ENCODE measurements around the gene CAMK1. TPM values are rescaled to one million over a fixed set of nuclear protein-coding genes. Genes with fewer than 3 reads are reported as not detected.
A peak's percentile ranks its signal among the peaks of the same experiment; 100 is the strongest.

Gene CAMK1
- 10 to 100 TPM; 54.5 to 81.3 (median 69.7) TPM for total RNA-seq

DNA sequence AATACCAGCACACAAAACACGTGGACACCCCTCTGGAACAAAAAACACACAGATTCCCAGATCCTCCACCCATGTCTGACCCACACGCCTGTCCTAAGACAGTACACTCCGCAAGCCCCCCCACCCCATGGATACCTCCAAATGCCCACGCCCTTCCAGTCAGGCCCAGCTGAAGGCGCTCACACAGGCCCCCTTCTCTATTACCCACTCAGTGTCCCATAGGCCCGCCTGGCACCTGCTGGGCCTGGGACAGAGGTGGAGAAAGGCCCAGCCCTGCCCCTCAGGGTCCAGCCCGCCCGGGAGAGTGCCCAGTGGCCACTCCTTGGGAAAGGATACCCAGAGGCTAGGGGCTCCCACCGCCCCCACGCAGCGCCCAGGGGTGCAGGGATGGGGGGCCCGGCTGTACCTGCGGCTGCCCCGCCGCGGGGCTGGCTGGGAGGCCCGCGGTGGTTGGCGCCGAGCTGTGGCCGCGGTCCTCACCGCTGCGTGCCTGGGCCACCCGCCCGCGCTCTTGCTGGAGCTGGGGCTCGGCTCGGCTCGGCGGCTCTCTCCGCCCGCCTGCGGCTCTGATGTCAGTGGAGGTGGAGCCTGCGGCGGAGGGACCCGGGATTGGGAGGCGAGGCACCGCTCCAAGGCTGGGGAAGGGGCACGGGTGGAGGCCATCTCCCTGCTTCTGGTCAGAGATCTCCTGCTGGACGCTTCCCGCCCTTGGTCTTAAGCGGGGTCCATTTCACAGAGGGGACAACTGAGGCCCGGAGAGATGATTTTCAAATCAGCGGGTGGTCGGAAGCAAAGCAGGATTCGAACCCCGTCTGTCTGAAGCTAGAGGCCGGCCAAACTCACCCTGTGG, at the start of gene CAMK1:
CAMK1 (minus strand) TSS at position 522 of the 850 bp plus-strand sequence. CDS start 2,198 bp downstream, outside the sequence.
- Histone ChIP-seq H3K27me3 (no peaks in the 10 kb centered on the region), H3K4me1 (peaks cover 3 to 53% (median 28%) of the 10 kb centered on the region in 3 donors), H3K36me3 (peaks cover 0 to 25% of the 10 kb centered on the region in 2 donors), H3K27ac (peak within 1 kb of the TSS; percentile 88 to 93 (median 90)), H3K4me3 (peak within 1 kb of the TSS; percentile 84 to 88), H3K9me3 (peaks cover 0 to under 1% (median 0%) of the 10 kb centered on the region in 3 donors)
- TF ChIP-seq POLR2AphosphoS5 (IDR thresholded peaks at IDR 0.05): peak; percentile 75
- peak; percentile 86 to 87 for TF ChIP-seq POLR2A (IDR thresholded peaks at IDR 0.05)
- TF ChIP-seq EP300 (IDR thresholded peaks at IDR 0.05): no peak
- ATAC-seq: peak; percentile 94
- 0 to 14% methylated on average over 4 to 7 of the region's 49 CpGs for WGBS, 2 donors (ENCODE audit: low coverage in 1 of 2)

DNA sequence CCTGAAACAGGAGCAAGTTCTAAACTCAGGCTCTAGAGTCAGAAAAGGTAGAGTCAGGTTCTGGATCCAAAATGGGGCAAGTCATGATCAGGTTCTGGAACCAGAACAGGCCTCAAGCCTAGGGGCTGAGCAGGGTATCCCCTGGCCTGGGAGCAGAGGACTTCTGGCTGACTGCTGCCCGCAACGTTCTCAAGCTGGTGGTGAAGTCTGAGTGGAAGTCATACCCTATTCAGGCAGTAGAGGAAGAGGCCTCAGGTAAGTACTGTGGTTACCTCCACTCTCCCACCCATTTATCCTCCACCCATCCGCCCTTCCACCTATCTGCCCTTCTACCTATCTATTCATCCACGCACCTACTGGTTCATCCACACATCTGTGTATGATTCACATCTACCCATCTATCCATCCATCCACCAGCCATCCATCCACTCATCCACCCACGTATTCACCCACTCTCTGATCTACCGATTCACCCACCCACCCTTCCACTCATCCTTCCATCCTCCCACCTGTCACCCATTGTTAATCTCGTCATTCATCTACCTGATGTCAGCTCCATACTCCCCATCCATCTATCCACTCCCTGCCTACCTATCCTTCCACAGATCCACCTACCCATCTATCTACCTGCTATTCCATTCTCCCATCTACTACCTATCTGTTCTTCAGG, 49.1 kb upstream of the CAMK1 start:
- 75 to 90% methylated on average over 1 to 6 of the region's 7 CpGs for WGBS, 2 donors (ENCODE audit: low coverage in 1 of 2)
- H3K9me3 ChIP-seq: no peaks in the 10 kb centered on the region
- no peak for TF ChIP-seq CTCF (IDR thresholded peaks at IDR 0.05)
- TF ChIP-seq EP300 (IDR thresholded peaks at IDR 0.05): no peak
- TF ChIP-seq POLR2A (IDR thresholded peaks at IDR 0.05): no peak
- TF ChIP-seq POLR2AphosphoS5 (IDR thresholded peaks at IDR 0.05): no peak
- no peak for ATAC-seq
- no peak overlapping the region for H3K27ac ChIP-seq
- H3K4me1 ChIP-seq: no peaks in the 10 kb centered on the region
- no peak overlapping the region for H3K4me3 ChIP-seq
- H3K36me3 ChIP-seq: peaks cover 0 to 40% of the 10 kb centered on the region in 2 donors
- H3K27me3 ChIP-seq: no peaks in the 10 kb centered on the region

- WGBS, 2 donors (ENCODE audit: low coverage in 1 of 2): 100% methylated on average over 5 of the region's 6 CpGs; no CpG with 5 or more reads in 1 of the 2 donors
These were observed 47.7 kb upstream of the CAMK1 start for GRCh38 chr3:9817436-9817835.

GRCh38 chr3:9815986-9816385, 46.2 kb upstream of the CAMK1 start:
- Histone ChIP-seq H3K9me3 (no peaks in the 10 kb centered on the region), H3K27me3 (no peaks in the 10 kb centered on the region), H3K27ac (no peak overlapping the region), H3K4me3 (no peak overlapping the region), H3K36me3 (peaks cover 0 to 51% of the 10 kb centered on the region in 2 donors), H3K4me1 (peaks cover 0 to 9% (median 2%) of the 10 kb centered on the region in 3 donors)
- ATAC-seq: no peak
- TF ChIP-seq POLR2A (IDR thresholded peaks at IDR 0.05) (no peak), CTCF (IDR thresholded peaks at IDR 0.05) (no peak), EP300 (IDR thresholded peaks at IDR 0.05) (no peak), POLR2AphosphoS5 (IDR thresholded peaks at IDR 0.05) (no peak)
- 89 to 100% methylated on average over 1 to 9 of the region's 9 CpGs for WGBS, 2 donors (ENCODE audit: low coverage in 1 of 2)

More at GRCh38 chr3:9817436-9817835, 47.7 kb upstream of the CAMK1 start:
- H3K4me1 ChIP-seq: no peaks in the 10 kb centered on the region
- no peak overlapping the region for H3K4me3 ChIP-seq
- H3K9me3 ChIP-seq: no peaks in the 10 kb centered on the region
- no peak for TF ChIP-seq POLR2A (IDR thresholded peaks at IDR 0.05)
- TF ChIP-seq CTCF (IDR thresholded peaks at IDR 0.05): no peak
- TF ChIP-seq EP300 (IDR thresholded peaks at IDR 0.05): no peak
- no peak for TF ChIP-seq POLR2AphosphoS5 (IDR thresholded peaks at IDR 0.05)
- no peak overlapping the region for H3K27ac ChIP-seq
- no peaks in the 10 kb centered on the region for H3K27me3 ChIP-seq
- no peak for ATAC-seq
- peaks cover 0 to 51% of the 10 kb centered on the region in 2 donors for H3K36me3 ChIP-seq

GRCh38 chr3:9812870-9813483, 43.2 kb upstream of the CAMK1 start:
- Histone ChIP-seq H3K9me3 (no peaks in the 10 kb centered on the region), H3K4me1 (peaks cover 0 to 31% (median 8%) of the 10 kb centered on the region in 3 donors), H3K27ac (no peak overlapping the region), H3K4me3 (no peak overlapping the region), H3K27me3 (no peaks in the 10 kb centered on the region), H3K36me3 (peaks cover 0 to 35% of the 10 kb centered on the region in 2 donors)
- 95 to 96% methylated on average over 4 to 5 of the region's 9 CpGs for WGBS, 2 donors (ENCODE audit: low coverage in 1 of 2)
- no peak for ATAC-seq
- no peak for TF ChIP-seq POLR2AphosphoS5 (IDR thresholded peaks at IDR 0.05)
- TF ChIP-seq EP300 (IDR thresholded peaks at IDR 0.05): no peak
- TF ChIP-seq POLR2A (IDR thresholded peaks at IDR 0.05): no peak
- TF ChIP-seq CTCF (IDR thresholded peaks at IDR 0.05): no peak
